ENCODE results near the gene KRTAP16-1. TPM values are rescaled to one million over a fixed set of nuclear protein-coding genes. Genes with fewer than 3 reads are reported as not detected.

KRTAP16-1 gene
- total RNA-seq, 1 donor from 2014 or later: not detected

- intact Hi-C loops (cut with micrococcal nuclease): no loop called here
- no peak for DNase-seq
- no peak for ATAC-seq
Measured at GRCh38 chr17:41264599-41264998, 44.5 kb downstream of the KRTAP16-1 start.

GRCh38 chr17:41263212-41263611, 45.9 kb downstream of the KRTAP16-1 start:
- intact Hi-C loops (cut with micrococcal nuclease): no loop called here
- no peak for ATAC-seq
- no peak for DNase-seq

GRCh38 chr17:41258406-41258805, 50.7 kb downstream of the KRTAP16-1 start:
- ATAC-seq: no peak

More at GRCh38 chr17:41258406-41258805, 50.7 kb downstream of the KRTAP16-1 start:
- DNase-seq: no peak
- intact Hi-C loops (cut with micrococcal nuclease): no loop called here

Other genes starting within 250 kb of the KRTAP16-1 start
- not detected for gene KRTAP2-3, start 249.2 kb downstream of the KRTAP16-1 start, total RNA-seq
- gene KRTAP2-4, start 243.4 kb downstream of the KRTAP16-1 start, total RNA-seq: not detected
- not detected for gene KRTAP4-7, start 225.2 kb downstream of the KRTAP16-1 start, total RNA-seq
- not detected for gene KRTAP4-8, start 211.2 kb downstream of the KRTAP16-1 start, total RNA-seq
- not detected for gene KRTAP4-16, start 207.1 kb downstream of the KRTAP16-1 start, total RNA-seq
- gene KRTAP4-9, start 203.9 kb downstream of the KRTAP16-1 start, total RNA-seq: not detected
- gene KRTAP4-11, start 190.9 kb downstream of the KRTAP16-1 start, total RNA-seq: not detected
- not detected for gene KRTAP4-12, start 185.1 kb downstream of the KRTAP16-1 start, total RNA-seq
- not detected for gene KRTAP4-6, start 168.8 kb downstream of the KRTAP16-1 start, total RNA-seq
- gene KRTAP4-5, start 159.5 kb downstream of the KRTAP16-1 start, total RNA-seq: not detected
- gene KRTAP4-4, start 148.6 kb downstream of the KRTAP16-1 start, total RNA-seq: not detected
- gene KRTAP4-3, start 141.1 kb downstream of the KRTAP16-1 start, total RNA-seq: not detected
- gene KRTAP4-2, start 131.1 kb downstream of the KRTAP16-1 start, total RNA-seq: not detected
- not detected for gene KRTAP4-1, start 124.4 kb downstream of the KRTAP16-1 start, total RNA-seq
- not detected for gene KRTAP9-1, start 119.4 kb downstream of the KRTAP16-1 start, total RNA-seq
- not detected for gene KRTAP9-2, start 82.7 kb downstream of the KRTAP16-1 start, total RNA-seq
- not detected for gene KRTAP9-3, start 76.9 kb downstream of the KRTAP16-1 start, total RNA-seq
- not detected for gene KRTAP9-8, start 71.3 kb downstream of the KRTAP16-1 start, total RNA-seq
- not detected for gene KRTAP9-4, start 59.6 kb downstream of the KRTAP16-1 start, total RNA-seq
- gene KRTAP9-9, start 53.9 kb downstream of the KRTAP16-1 start, total RNA-seq: not detected
- gene KRTAP9-6, start 43.9 kb downstream of the KRTAP16-1 start, total RNA-seq: not detected
- gene KRTAP9-7, start 33.6 kb downstream of the KRTAP16-1 start, total RNA-seq: not detected
- gene KRTAP29-1, start 6.5 kb downstream of the KRTAP16-1 start, total RNA-seq: not detected
- gene KRTAP17-1, start 6.4 kb upstream of the KRTAP16-1 start, total RNA-seq: not detected
- not detected for gene KRT33A, start 41.5 kb upstream of the KRTAP16-1 start, total RNA-seq
- not detected for gene KRT33B, start 60.5 kb upstream of the KRTAP16-1 start, total RNA-seq
- gene KRT34, start 73.0 kb upstream of the KRTAP16-1 start, total RNA-seq: not detected
- gene KRT31, start 88.3 kb upstream of the KRTAP16-1 start, total RNA-seq: not detected
- gene KRT37, start 115.3 kb upstream of the KRTAP16-1 start, total RNA-seq: not detected
- gene KRT38, start 131.7 kb upstream of the KRTAP16-1 start, total RNA-seq: not detected
- not detected for gene KRT32, start 158.1 kb upstream of the KRTAP16-1 start, total RNA-seq
- gene KRT35, start 171.8 kb upstream of the KRTAP16-1 start, total RNA-seq: not detected
- gene KRT36, start 180.6 kb upstream of the KRTAP16-1 start, total RNA-seq: not detected
- not detected for gene KRT13, start 196.3 kb upstream of the KRTAP16-1 start, total RNA-seq
- gene KRT15, start 209.6 kb upstream of the KRTAP16-1 start, total RNA-seq: 0.32 TPM
- gene KRT19, start 219.0 kb upstream of the KRTAP16-1 start, total RNA-seq: 6.8 TPM